ENCODE results near the gene SOST. TPM values are rescaled to one million over a fixed set of nuclear protein-coding genes. Genes with fewer than 3 reads are reported as not detected.

SOST gene
- total RNA-seq, 1 experiment from 2014 or later, result not detected

DNA sequence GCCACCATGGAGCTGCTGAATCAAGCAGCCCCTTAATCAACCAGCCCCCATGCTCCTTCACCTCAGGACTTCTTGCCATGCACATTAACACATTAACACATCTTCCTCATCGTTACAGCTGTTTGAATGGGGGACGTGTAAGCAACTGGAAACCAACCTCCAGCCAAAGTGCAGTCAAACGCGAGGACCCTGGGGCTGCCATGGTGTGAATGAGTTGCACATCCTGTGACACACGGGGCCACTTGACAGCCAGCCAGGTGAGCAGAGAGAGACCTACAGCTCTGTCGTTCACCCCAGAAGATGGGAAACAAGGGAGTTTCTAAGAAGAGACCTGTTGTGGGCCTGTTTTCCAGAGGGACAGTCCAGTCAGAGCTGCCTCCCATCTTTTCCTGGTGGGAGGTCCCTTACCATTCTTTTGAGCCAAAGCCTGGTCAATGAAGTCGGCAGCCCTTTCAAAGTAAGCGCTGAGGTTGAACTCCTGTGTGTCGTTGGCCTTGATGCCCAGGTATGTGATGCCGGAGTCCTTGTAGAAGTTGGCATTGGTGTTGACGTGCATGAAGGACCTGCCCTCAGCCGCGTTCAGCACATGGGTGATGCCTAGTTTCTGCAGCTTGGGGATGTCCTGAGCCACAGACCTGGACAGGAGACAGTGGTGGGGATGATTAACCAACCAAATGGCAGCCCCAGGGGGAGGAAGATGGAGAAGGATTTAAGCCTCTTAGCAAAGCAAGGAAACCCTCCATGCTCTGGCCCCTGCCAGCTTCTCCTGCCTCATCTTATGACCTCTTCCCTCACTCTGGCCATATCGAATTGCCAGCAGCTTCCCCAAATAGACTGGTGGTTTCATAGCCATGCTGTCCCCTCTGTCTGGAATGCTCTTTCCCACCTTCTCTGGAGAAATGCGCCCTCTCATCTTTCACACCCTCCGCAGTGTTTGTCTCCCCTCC, 16.0 kb upstream of the SOST start:
- POLR2A ChIA-PET, result no interaction called here
- Mint-ChIP-seq H3K4me3 (ENCODE audit: unreplicated experiment) (no peak overlapping the region), H3K36me3 (ENCODE audit: insufficient read depth, unreplicated experiment) (peaks cover 65% of the 10 kb centered on the region)

GRCh38 chr17:43772877-43773648, 14.5 kb upstream of the SOST start:
- H3K4me1 Mint-ChIP-seq (ENCODE audit: insufficient read depth, unreplicated experiment), result no peaks in the 10 kb centered on the region
- intact Hi-C loops (cut with micrococcal nuclease), result no loop called here
- CTCF ChIA-PET, result interaction anchor here (0.5 to 4.4 kb wide), 5 partner anchors 13 to 244 kb away, joined by 3 to 21 read pairs (median 3); no protein-coding TSS in a partner anchor
- H3K4me3 Mint-ChIP-seq (ENCODE audit: unreplicated experiment), result no peak overlapping the region
- no peak for TF ChIP-seq CTCF (IDR thresholded peaks at IDR 0.05; ENCODE audit: unreplicated experiment)
- POLR2A ChIA-PET, result no interaction called here
- H3K9me3 Mint-ChIP-seq (ENCODE audit: unreplicated experiment), result no peaks in the 10 kb centered on the region
- peaks cover 76% of the 10 kb centered on the region for H3K36me3 Mint-ChIP-seq (ENCODE audit: insufficient read depth, unreplicated experiment)
- no TSS peak for BruUV-seq (replicated peaks)
- DNase-seq (ENCODE audit: unreplicated experiment), result no peak
- H3K27ac Mint-ChIP-seq (ENCODE audit: low read depth, unreplicated experiment), result no peak overlapping the region
- no peaks in the 10 kb centered on the region for H3K27me3 Mint-ChIP-seq (ENCODE audit: insufficient read depth, unreplicated experiment)

More for the DNA sequence above, 16.0 kb upstream of the SOST start:
- intact Hi-C loops (cut with micrococcal nuclease), result no loop called here
- H3K4me1 Mint-ChIP-seq (ENCODE audit: insufficient read depth, unreplicated experiment), result no peaks in the 10 kb centered on the region
- no peak overlapping the region for H3K27ac Mint-ChIP-seq (ENCODE audit: low read depth, unreplicated experiment)
- DNase-seq (ENCODE audit: unreplicated experiment), result no peak
- BruUV-seq (replicated peaks), result no TSS peak
- TF ChIP-seq CTCF (IDR thresholded peaks at IDR 0.05; ENCODE audit: unreplicated experiment), result no peak
- H3K27me3 Mint-ChIP-seq (ENCODE audit: insufficient read depth, unreplicated experiment), result no peaks in the 10 kb centered on the region
- no peaks in the 10 kb centered on the region for H3K9me3 Mint-ChIP-seq (ENCODE audit: unreplicated experiment)
- CTCF ChIA-PET, result interaction anchor here (0.7 to 4.4 kb wide), 7 partner anchors 8 to 138 kb away, joined by 3 to 31 read pairs (median 3); no protein-coding TSS in a partner anchor

DNA sequence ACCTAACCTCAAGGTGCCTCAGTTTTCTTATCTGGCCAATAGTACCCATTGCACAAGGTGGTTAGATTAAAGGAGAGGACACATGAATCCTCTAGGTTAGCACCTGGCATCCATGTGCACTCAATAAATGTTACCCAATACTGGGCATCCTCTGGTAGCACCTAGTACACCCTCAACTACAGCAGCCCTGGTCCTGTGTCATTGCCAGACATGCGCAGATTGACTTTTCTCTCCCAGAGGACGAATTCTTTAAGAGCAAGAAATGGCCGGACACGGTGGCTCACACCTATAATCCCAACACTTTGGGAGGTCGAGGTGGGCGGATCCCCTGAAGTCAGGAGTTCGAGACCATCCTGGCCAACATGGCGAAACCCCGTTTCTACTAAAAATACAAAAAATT, 12.9 kb upstream of the SOST start:
- peaks cover 73% of the 10 kb centered on the region for H3K36me3 Mint-ChIP-seq (ENCODE audit: insufficient read depth, unreplicated experiment)
- H3K4me3 Mint-ChIP-seq (ENCODE audit: unreplicated experiment), result no peak overlapping the region
- no peak overlapping the region for H3K27ac Mint-ChIP-seq (ENCODE audit: low read depth, unreplicated experiment)
- no peak for TF ChIP-seq CTCF (IDR thresholded peaks at IDR 0.05; ENCODE audit: unreplicated experiment)
- intact Hi-C loops (cut with micrococcal nuclease), result no loop called here
- CTCF ChIA-PET, result interaction anchor here (1.1 kb wide), 1 partner anchor 78 kb away, joined by 3 read pairs; no protein-coding TSS in a partner anchor
- POLR2A ChIA-PET, result no interaction called here
- DNase-seq (ENCODE audit: unreplicated experiment), result no peak
- BruUV-seq (replicated peaks), result no TSS peak
- no peaks in the 10 kb centered on the region for H3K27me3 Mint-ChIP-seq (ENCODE audit: insufficient read depth, unreplicated experiment)
- no peaks in the 10 kb centered on the region for H3K9me3 Mint-ChIP-seq (ENCODE audit: unreplicated experiment)
- no peaks in the 10 kb centered on the region for H3K4me1 Mint-ChIP-seq (ENCODE audit: insufficient read depth, unreplicated experiment)

DNA sequence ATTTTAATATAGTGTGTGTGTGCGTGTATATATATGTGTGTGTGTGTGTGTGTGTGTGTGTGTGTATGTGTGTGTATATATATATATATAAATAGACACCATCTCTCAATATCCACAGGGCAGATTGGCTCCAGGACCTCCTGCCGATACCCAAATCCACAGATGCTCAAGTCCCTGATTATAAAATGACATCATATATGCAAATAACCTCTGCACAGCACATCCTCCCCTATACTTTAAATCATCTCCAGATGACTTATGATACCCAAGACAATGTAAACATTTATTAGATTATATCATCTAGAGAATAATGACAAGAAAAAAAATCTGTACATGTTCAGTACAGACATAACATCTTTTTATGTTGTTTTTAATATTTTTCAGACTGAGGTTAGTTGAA, 12.4 kb upstream of the SOST start:
- Mint-ChIP-seq H3K4me1 (ENCODE audit: insufficient read depth, unreplicated experiment) (no peaks in the 10 kb centered on the region), H3K27me3 (ENCODE audit: insufficient read depth, unreplicated experiment) (no peaks in the 10 kb centered on the region), H3K36me3 (ENCODE audit: insufficient read depth, unreplicated experiment) (peaks cover 77% of the 10 kb centered on the region), H3K27ac (ENCODE audit: low read depth, unreplicated experiment) (no peak overlapping the region), H3K9me3 (ENCODE audit: unreplicated experiment) (no peaks in the 10 kb centered on the region), H3K4me3 (ENCODE audit: unreplicated experiment) (no peak overlapping the region)
- POLR2A ChIA-PET, result no interaction called here
- DNase-seq (ENCODE audit: unreplicated experiment), result no peak
- intact Hi-C loops (cut with micrococcal nuclease), result no loop called here
- BruUV-seq (replicated peaks), result no TSS peak
- CTCF ChIA-PET, result interaction anchor here (0.7 to 0.8 kb wide), 2 partner anchors 11 to 80 kb away, joined by 3 to 4 read pairs; no protein-coding TSS in a partner anchor
- TF ChIP-seq CTCF (IDR thresholded peaks at IDR 0.05; ENCODE audit: unreplicated experiment), result no peak

All from MCF 10A (cell line).